ENCODE measurements around the gene PRICKLE1.

GRCh38 chr12:42605685-42606084 lies 16.1 kb upstream of the PRICKLE1 start:
- TF ChIP-seq, protein P1, sequence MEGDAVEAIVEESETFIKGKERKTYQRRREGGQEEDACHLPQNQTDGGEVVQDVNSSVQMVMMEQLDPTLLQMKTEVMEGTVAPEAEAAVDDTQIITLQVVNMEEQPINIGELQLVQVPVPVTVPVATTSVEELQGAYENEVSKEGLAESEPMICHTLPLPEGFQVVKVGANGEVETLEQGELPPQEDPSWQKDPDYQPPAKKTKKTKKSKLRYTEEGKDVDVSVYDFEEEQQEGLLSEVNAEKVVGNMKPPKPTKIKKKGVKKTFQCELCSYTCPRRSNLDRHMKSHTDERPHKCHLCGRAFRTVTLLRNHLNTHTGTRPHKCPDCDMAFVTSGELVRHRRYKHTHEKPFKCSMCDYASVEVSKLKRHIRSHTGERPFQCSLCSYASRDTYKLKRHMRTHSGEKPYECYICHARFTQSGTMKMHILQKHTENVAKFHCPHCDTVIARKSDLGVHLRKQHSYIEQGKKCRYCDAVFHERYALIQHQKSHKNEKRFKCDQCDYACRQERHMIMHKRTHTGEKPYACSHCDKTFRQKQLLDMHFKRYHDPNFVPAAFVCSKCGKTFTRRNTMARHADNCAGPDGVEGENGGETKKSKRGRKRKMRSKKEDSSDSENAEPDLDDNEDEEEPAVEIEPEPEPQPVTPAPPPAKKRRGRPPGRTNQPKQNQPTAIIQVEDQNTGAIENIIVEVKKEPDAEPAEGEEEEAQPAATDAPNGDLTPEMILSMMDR (IDR thresholded peaks at IDR 0.05; ENCODE audit: low read length) = no peak
- no peak for TF ChIP-seq EZH2 (IDR thresholded peaks at IDR 0.05; ENCODE audit: borderline replicate concordance, low read length)

All from OCI-LY1 (cell line).